BLaER1 (cell line): ENCODE measurements around the gene NTHL1.
"Not testable (repeated sequence)": the region's sequence is repeated elsewhere in the genome, so short reads cannot be mapped to it uniquely, and the experiment has no call there.

Experiments used
- H3K27ac ChIP-seq: shearing (Covaris generic); formaldehyde crosslinking; 2 replicates; pipeline ENCODE4 v1.8.1; 2022
- H3K27me3 ChIP-seq: shearing (Covaris generic); formaldehyde crosslinking; 2 replicates; pipeline ENCODE4 v1.8.1; 2022
- H3K36me3 ChIP-seq: shearing (Covaris generic); formaldehyde crosslinking; 2 replicates; pipeline ENCODE4 v1.8.1; 2022
- H3K4me1 ChIP-seq: shearing (Covaris generic); formaldehyde crosslinking; 2 replicates; pipeline ENCODE4 v1.8.1; 2022
- H3K4me2 ChIP-seq: shearing (Covaris generic); formaldehyde crosslinking; 2 replicates; pipeline ENCODE4 v1.8.1; 2022
- H3K4me3 ChIP-seq: shearing (Covaris generic); formaldehyde crosslinking; 2 replicates; pipeline ENCODE4 v1.8.1; 2022
- H3K9ac ChIP-seq: shearing (Covaris generic); formaldehyde crosslinking; 2 replicates; pipeline ENCODE4 v1.8.1; 2022
- H3K9me3 ChIP-seq: shearing (Covaris generic); formaldehyde crosslinking; 2 replicates; pipeline ENCODE4 v1.8.1; 2022
- H4K20me1 ChIP-seq: shearing (Covaris generic); formaldehyde crosslinking; 2 replicates; pipeline ENCODE4 v1.8.1; 2022
- Cebpa-rat ChIP-seq: shearing (Covaris generic); IDR thresholded peaks from 2 replicates; pipeline ENCODE4 v1.8.1; 2022

The NTHL1 gene

DNA sequence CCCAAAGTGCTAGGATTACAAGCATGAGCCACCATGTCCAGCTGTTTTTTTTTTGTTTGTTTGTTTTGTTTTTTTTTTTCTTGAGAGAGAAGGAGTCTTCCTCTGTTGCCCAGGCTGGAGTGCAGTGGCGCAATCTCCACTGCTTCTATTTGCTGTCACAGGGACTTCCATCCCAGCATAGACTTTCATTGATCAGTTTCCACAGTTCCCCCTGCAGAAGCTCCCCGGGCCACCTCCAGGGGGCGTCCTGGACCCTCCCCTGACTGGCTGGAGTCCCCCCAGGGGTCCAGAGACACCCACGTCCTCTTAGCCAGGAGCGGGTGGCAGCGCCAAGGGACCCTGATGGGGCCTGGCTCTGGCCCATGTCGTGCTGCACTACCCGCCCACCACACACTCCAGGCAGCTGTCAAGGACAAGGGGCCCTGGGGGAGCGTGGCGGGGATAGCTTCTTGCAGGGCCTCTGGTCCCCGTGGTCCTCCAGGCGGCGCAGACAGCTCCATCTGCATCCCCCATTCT lies 31.2 kb downstream of the NTHL1 start:
- Histone ChIP-seq H3K27me3 (peaks cover 38% of the 10 kb centered on the region), H4K20me1 (0 out of 2 replicates have a peak, but pooled peaks cover 6% of the 10 kb centered on the region), H3K27ac (no peak overlapping the region), H3K9ac (no peak overlapping the region), H3K4me2 (peak overlapping the region; percentile 33; the same call in 1 of the 2 replicates), H3K9me3 (no peaks in the 10 kb centered on the region), H3K36me3 (no peaks in the 10 kb centered on the region), H3K4me3 (no peak overlapping the region), H3K4me1 (peaks cover 36% of the 10 kb centered on the region)
- TF ChIP-seq Cebpa-rat, result no peak

DNA sequence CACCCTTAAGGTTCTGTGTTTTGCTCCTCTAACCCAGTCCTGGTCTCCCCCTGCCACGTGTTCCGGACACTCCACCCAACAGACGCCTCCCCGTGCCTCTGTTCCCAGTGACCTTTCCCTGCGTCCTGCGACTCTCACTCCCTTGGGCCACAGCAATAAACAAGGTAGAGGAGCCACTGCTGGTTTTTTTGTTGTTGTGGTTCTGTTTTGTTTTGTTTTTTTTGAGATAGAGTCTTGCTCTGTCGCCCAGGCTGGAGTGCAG lies 31.8 kb downstream of the NTHL1 start:
- H3K4me1 ChIP-seq, result peaks cover 36% of the 10 kb centered on the region
- no peak overlapping the region for H3K27ac ChIP-seq
- H3K4me3 ChIP-seq, result no peak overlapping the region
- 0 out of 2 replicates have a peak overlapping the region, but pooled peaks have one; percentile 2 for H3K9ac ChIP-seq
- peaks cover 32% of the 10 kb centered on the region for H3K27me3 ChIP-seq
- H3K36me3 ChIP-seq, result no peaks in the 10 kb centered on the region
- H3K4me2 ChIP-seq, result peak overlapping the region; percentile 33; the same call in 1 of the 2 replicates
- H4K20me1 ChIP-seq, result 0 out of 2 replicates have a peak, but pooled peaks cover 6% of the 10 kb centered on the region
- no peak for TF ChIP-seq Cebpa-rat
- H3K9me3 ChIP-seq, result no peaks in the 10 kb centered on the region

DNA sequence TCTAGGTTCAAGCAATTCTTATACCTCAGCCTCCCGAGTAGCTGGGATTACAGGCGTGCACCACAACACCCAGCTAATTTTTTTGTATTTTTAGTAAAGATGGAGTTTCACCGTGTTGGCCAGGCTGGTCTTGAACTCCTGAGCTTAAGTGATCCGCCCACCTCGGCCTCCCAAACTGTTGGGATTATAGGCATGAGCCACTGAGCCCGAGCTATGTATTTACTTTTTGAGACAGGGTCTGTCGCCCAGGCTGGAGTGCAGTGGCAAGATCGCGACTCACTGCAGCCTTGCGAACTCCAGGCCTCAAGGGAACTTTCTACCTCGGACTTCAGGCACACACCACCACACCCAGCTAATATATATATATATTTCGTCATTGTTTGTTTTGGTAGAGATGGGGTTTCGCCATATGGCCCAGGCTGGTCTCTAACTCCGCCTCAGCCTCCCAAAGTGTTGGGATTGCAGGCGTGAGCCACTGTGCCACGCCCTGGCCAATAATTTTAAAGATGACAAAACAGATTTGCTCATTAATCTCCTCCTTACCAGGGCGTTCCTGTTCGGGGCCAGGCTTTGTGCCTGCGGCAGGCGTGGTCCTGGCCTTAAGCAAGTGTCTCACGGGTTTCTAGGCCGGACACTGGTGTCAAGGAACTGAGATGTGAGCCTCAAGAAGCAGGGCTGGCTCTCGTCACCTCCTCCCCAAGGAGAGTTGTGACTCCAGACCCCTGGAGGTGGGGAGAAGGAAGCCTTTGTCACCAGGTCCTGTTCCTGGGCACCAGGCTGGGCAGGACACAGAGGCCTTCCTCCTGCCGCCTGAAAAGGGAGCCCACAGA lies 32.3 kb downstream of the NTHL1 start:
- Histone ChIP-seq H3K9ac (0 out of 2 replicates have a peak overlapping the region, but pooled peaks have one; percentile 2), H3K36me3 (no peaks in the 10 kb centered on the region), H3K27ac (no peak overlapping the region), H3K4me1 (peaks cover 36% of the 10 kb centered on the region), H4K20me1 (0 out of 2 replicates have a peak, but pooled peaks cover 6% of the 10 kb centered on the region), H3K4me2 (0 out of 2 replicates have a peak overlapping the region, but pooled peaks have one; percentile 33), H3K4me3 (no peak overlapping the region), H3K9me3 (no peaks in the 10 kb centered on the region), H3K27me3 (peaks cover 27% of the 10 kb centered on the region)
- no peak for TF ChIP-seq Cebpa-rat

DNA sequence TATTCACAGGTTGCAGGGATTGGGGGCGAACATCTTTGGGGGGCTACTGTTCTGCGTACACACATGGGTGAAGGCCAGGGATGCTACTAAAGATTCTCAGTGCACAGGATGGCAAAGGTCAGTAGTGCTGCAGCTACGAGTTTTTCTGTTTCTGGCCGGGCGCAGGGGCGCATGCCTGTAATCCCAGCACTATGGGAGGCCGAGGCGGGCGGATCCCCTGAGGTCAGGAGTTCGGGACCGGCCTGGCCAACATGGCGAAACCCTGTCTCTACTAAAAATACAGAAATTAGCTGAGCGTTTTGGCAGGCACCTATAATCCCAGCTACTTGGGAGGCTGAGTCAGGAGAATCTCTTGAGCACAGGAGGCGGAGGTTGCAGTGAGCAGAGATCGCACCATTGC lies 34.1 kb downstream of the NTHL1 start:
- peaks cover 9% of the 10 kb centered on the region; the same call in 1 of the 2 replicates for H3K27me3 ChIP-seq
- H3K9ac ChIP-seq, result no peak overlapping the region

DNA sequence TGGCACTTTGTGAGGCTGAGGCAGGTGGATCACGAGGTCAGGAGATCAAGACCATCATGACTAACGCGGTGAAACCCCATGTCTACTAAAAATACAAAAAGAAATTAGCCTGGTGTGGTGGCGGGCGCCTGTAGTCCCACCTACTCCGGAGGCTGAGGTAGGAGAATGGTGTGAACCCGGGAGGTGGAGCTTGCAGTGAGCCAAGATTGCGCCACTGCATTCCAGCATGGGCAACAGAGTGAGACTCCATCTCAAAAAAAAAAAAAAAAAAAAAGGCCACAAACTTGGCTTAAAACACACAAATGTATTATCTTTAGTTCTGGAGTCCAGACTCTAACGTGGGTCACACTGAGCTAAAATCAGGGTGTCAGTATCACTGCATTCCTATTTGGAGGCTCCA lies 35.9 kb downstream of the NTHL1 start:
- not testable (repeated sequence) for H3K36me3 ChIP-seq, H3K4me3 ChIP-seq, H3K9me3 ChIP-seq, H3K27ac ChIP-seq, H3K27me3 ChIP-seq, H3K9ac ChIP-seq, H3K4me2 ChIP-seq
- H3K4me1 ChIP-seq, result peaks cover 43% of the 10 kb centered on the region
- H4K20me1 ChIP-seq, result peaks cover 27% of the 10 kb centered on the region

More for the DNA sequence above, 34.1 kb downstream of the NTHL1 start:
- Histone ChIP-seq H3K36me3 (no peaks in the 10 kb centered on the region), H3K27ac (no peak overlapping the region), H3K4me1 (peaks cover 28% of the 10 kb centered on the region), H3K9me3 (no peaks in the 10 kb centered on the region), H3K4me3 (no peak overlapping the region), H4K20me1 (peaks cover 9% of the 10 kb centered on the region), H3K4me2 (no peak overlapping the region)
- TF ChIP-seq Cebpa-rat, result no peak

DNA sequence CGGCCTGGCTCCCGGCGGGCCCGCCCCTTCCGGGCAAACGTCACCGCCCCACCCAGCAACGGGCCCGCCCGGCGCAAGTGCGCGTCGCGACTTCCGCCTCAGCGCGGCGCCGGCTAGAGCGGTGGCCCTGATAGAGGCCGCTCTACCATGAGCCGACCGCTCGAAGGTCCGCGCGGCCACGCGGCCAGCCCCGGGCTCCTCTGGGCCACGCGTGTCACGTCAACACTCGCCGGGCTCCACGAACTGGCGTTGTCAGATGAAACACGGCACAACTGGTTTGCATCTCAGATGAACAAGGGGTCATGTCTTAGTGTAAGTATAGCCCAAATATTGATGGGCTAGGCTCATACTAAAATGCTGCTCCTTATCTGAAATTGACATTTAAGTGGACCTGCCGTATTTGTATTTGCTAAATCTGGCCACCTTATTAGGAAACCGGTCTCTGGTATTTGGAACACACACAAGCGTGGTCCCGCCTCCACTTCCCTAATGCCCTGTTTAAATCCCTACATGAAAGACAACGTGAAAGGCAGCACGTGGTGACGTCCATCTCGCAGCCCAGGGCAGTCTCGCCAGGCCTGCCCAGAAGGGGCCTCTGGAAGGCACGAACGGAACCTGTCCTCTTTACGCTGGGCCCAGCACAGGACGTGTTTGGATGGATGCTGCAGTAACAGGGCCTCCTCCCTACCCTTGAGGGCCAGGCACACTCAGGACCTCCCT lies 37.7 kb downstream of the NTHL1 start, which contains the start of gene ZNF598:
Gene ZNF598 (minus strand): TSS at position 31 of the 720 bp plus-strand sequence.
- peaks cover 11% of the 10 kb centered on the region; the same call in 1 of the 2 replicates for H3K36me3 ChIP-seq
- H4K20me1 ChIP-seq, result peaks cover 45% of the 10 kb centered on the region
- peaks cover 47% of the 10 kb centered on the region for H3K4me1 ChIP-seq
- peak within 1 kb of the TSS; percentile 97 for H3K4me2 ChIP-seq
- TF ChIP-seq Cebpa-rat, result no peak
- peak within 1 kb of the TSS; percentile 94 for H3K9ac ChIP-seq
- H3K9me3 ChIP-seq, result no peaks in the 10 kb centered on the region
- H3K4me3 ChIP-seq, result peak within 1 kb of the TSS; percentile 98
- H3K27ac ChIP-seq, result peak within 1 kb of the TSS; percentile 91
- H3K27me3 ChIP-seq, result no peaks in the 10 kb centered on the region

DNA sequence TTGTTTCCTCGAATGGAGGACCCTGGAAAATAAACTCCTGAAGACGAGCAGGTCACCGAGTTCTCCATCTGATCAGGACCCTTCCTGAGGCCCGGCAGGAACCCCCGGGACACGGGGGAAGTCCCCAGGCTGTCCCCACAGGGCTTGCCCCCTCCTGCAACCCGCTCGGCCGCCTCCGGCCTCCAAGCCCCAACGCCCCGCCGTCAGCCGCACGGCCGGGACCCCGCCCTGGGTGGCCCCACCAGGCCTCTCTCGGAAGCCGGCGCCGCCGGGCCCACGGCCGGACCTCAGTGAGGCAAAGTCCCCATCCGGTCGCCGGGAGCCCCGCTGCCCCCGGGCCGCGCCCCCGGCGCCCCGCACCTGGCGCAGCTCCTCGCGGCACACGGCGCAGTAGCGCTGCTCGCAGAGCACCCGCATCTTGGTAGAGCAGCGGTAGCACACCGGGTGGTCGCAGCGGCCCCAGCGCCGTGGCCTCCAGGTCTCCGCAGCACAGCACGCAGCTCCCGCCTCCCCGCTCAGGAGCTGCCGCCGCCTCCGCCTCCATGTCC lies 38.4 kb downstream of the NTHL1 start:
- Histone ChIP-seq H3K36me3 (peaks cover 18% of the 10 kb centered on the region), H3K9me3 (no peaks in the 10 kb centered on the region), H3K27ac (peak overlapping the region; percentile 91)

DNA sequence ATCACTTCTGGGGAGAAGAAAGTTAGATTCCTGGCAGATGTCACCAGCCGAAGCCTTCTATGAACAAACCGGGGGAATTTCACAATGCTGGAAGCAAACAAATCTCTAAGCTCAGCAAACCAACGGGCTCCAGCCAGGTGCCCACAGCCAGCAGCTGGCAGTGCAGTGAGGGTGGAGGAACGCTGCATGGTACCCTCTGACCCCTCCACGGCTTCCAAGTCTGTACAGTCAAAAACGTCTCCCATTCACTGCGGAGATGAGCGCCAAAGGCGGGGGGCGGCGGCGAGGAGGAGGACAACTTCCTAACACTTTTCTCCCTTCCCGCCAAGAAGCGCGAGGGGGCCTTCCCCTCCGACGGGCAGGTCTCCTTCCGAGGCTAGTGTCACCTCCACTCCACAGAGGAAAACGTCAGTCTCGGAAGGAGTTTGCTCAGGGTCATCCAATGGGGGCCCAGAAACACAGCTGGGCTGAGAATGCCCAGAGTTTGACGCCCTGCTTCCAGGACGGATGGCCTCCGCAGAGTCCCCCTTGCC lies 38.9 kb downstream of the NTHL1 start:
- Histone ChIP-seq H3K27me3 (no peaks in the 10 kb centered on the region), H3K4me3 (peak overlapping the region; percentile 98), H3K27ac (peak overlapping the region; percentile 91), H3K4me1 (peaks cover 60% of the 10 kb centered on the region), H4K20me1 (peaks cover 58% of the 10 kb centered on the region), H3K9ac (peak overlapping the region; percentile 94), H3K36me3 (peaks cover 18% of the 10 kb centered on the region), H3K4me2 (peak overlapping the region; percentile 97), H3K9me3 (no peaks in the 10 kb centered on the region)
- 0 out of 2 replicates have a peak, but pooled peaks have one; percentile 14 for TF ChIP-seq Cebpa-rat

More for the DNA sequence above, 38.4 kb downstream of the NTHL1 start:
- H3K4me3 ChIP-seq, result peak overlapping the region; percentile 98
- H3K4me1 ChIP-seq, result peaks cover 55% of the 10 kb centered on the region
- peak overlapping the region; percentile 97 for H3K4me2 ChIP-seq
- peaks cover 52% of the 10 kb centered on the region for H4K20me1 ChIP-seq
- TF ChIP-seq Cebpa-rat, result no peak
- H3K9ac ChIP-seq, result peak overlapping the region; percentile 94
- no peaks in the 10 kb centered on the region for H3K27me3 ChIP-seq

DNA sequence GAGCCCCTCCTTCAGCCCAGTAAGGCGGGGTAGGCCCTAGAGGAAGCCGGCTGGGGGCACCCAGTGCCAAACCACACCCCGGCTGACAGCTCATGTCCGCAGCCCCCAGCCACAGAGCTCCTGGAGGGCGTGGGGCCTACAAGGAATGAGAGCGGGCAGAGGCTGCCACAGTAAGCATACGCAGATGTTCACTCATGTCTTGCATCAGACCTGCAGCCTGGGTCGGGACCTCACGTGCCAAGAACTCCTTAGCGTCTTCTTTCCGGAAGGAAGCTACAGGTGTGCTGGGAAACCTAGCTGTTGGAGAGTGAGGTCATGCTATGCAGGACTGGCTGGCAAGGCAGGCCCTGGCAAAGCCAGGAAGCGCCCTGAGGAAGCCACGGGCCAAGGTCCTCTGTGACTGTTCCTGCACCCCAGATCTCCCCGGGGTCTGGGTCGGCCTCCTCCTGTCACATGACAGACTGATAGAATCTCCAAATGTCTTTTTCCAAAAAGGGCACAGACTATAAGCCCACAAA lies 39.6 kb downstream of the NTHL1 start:
- no peaks in the 10 kb centered on the region for H3K9me3 ChIP-seq
- H3K4me1 ChIP-seq, result peaks cover 65% of the 10 kb centered on the region
- H4K20me1 ChIP-seq, result peaks cover 64% of the 10 kb centered on the region
- no peaks in the 10 kb centered on the region for H3K27me3 ChIP-seq
- H3K36me3 ChIP-seq, result peaks cover 24% of the 10 kb centered on the region
- peak overlapping the region; percentile 94 for H3K9ac ChIP-seq
- H3K27ac ChIP-seq, result peak overlapping the region; percentile 91
- no peak for TF ChIP-seq Cebpa-rat
- H3K4me2 ChIP-seq, result peak overlapping the region; percentile 97
- peak overlapping the region; percentile 98 for H3K4me3 ChIP-seq
